HL-60/S4 treated with phorbol 12-myristate 13-acetate at 8.2 ng/mL for 4 days and 3 days (cell line): Measurements from ENCODE around the gene ATP2B1.

Experiments
- in situ Hi-C: fragments of 300-500 bp; cut with MboI; formaldehyde crosslinking; loops from 2 replicates; pipeline ENCODE4 v1.15.0; 2022; ENCODE audit warnings: low sequenced_read_pairs

Gene ATP2B1

DNA sequence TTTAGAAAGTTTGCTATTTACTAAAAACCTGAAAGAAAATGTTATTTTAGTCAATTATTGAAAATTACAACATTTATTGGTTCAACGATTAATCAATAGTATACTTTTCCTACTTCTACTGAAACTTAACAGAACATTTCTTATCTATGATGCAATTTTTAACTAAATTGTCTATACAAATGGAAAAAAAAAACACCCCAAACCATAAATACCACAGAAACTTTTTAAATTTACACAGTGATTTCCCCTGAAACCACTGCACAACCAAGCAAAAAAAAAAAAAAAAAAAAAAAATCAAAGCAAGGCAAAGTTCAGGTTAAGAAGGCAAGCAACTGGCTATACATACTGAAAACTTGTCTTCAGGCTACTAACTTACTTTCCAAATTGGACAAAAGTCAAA, 110.9 kb downstream of the ATP2B1 start:
- in situ Hi-C loops = no loop called here

DNA sequence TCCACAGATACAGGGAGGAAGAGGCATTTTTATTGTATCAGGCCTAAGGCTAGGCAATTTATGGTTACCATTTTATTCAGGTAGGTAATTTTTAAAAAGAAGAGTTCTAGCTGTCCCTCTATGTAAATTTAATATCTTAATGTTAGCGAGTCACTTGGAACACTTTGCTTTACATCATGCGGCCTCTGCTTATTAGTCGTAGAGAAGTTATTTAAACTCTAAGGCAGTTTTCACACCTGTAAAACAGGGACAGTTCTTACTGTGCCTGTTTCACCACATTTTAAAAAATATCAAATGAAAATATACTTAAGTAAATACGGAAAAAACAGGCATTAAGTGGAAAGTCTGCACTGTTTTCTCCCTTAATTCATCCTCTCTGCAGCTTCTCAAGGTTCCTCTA, 111.4 kb downstream of the ATP2B1 start:
- in situ Hi-C loops = no loop called here

DNA sequence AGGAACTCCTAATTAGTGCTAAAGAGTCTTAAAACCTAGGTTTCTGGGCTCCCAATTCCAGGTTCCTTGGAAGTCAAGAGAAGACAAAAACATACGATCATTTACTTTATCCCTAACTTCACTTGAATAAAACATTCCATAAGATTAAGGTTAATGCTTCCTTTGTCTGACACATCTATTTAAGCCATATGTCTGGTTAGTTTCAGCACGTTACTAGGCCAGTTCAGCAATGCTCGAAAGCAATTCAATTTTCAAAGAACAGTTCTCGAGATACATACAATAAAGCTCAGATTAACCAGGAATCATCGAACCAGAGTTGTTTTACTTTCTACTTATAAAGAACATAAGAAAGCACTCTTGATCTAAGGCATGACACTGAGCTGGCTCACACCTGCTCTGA, 114.8 kb downstream of the ATP2B1 start:
- in situ Hi-C loops = no loop called here

DNA sequence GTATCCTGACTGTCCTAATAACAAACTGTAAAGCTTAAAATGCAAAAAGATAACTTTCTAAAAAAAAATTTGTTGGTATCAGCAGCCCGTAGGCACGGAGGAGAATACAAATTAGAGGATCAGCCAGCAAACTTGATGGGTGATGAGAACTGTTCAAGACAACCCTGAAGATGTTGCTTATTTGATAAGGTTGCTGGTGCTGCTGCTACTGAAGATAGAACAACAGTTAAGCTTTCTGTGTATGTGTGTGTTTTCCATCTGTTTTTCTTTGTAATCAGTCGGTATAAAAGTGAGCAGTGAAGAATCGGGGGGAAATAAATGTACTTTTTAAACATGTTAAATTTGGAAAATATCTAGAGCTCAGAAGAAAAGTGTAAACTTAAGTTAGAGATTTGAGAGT, 115.4 kb downstream of the ATP2B1 start:
- in situ Hi-C loops = no loop called here

DNA sequence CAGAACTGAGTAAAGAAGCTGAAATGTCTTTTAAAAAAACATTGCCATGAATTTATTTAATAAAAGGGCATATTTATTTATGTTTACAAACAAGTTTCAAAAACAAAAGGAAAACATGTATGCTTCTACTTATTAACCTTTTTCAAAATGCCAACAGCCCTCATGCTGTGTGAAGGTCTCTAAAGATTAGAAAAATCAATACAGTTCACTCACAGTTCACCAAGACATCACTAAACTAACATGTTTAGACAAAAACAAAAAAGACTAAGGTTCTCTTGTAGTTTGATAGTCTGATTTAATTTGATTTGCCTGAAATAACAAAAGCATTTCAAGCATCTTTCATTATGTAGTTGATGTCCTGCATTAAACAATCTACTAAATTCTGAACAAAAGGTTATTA, 118.9 kb downstream of the ATP2B1 start:
- in situ Hi-C loops = no loop called here

DNA sequence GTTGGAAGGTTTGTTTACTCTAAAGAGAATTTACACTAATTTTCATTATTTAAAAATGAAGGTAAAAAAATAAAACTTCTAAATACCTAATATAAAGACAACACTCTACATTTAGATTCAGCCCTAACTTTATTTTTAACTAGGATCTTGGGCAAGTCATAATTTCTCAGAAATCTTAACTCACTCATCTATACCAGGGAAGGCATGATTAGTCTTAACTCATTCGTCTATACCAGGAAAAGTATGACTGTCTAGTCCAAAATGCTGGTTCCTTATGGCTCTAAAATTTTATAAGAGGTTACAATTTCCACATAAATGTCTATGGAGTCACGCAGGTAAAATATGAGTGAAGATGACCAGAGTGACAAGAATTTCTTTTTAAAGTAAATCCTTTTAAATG, 130.1 kb downstream of the ATP2B1 start:
- in situ Hi-C loops = no loop called here

DNA sequence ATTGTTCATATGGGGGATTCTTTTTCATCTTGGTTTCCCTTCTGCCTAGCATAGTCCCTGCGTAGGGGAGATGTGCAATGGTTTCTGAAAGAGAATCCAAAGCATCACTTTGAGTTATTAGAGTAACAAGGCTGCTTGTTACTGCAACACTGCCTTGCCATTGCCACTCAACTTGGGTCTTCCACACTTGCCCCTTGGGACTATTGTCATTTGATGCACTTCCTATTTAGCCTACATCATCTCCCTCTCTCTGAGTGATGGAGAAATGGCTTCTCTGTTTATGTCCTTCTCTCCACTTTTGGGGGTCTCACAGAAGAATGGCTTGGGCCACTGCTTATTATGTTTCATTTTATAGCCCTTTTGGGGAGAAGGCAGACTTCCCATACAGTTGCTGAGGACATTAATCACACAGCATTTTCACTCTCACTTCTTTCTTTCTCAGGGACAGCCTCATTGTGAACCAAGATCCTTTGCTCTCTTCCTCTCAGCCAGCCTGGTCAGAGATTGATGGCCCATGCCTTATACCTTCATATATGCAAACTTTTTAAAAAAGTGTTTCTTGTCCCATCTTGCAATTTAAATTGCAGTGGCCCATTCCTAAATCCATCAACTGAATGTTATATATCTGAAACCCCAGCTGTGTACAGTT, 131.9 kb downstream of the ATP2B1 start:
- in situ Hi-C loops = no loop called here

DNA sequence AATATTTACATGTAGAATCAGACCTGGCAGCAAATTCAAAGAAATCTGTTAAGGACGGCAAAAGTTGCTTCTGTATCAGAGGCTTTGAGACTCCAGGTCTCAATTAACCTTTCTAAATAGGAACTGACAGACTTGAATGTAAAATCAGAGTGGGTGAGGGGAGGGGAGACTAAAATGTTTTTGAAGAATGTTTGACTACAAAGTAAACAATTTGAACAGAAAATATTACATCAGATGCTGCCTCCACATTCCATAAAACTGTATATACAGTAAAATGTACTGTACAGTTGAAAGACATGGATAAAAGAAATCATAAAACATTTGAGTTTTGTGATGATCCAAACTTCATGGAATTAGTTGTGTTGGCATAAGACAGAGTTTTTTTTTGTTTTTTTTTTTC, 133.3 kb downstream of the ATP2B1 start:
- in situ Hi-C loops = no loop called here

DNA sequence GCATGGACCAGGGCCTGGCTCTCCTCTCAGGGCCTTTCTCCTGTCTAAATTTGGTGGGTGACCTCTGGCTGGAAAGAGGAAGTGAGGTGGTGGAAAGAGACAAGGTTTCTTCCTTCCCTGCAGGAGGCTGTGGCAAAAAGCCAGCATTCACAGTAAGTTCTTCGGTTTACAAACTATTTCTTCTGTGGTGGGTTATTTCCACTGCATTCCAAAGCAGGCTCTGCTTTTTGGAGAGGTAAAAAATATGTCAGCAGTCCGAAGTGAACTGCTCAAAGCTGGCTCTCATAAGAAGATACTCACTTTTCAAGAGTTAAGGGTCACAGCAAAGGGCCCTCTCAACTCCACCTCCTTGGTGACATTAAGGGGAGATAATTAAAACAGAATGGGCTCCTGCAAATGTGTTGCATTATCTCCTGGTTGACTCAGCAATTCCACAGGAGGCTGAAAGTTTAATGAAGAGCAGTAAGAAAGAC, 133.9 kb downstream of the ATP2B1 start:
- in situ Hi-C loops = no loop called here

DNA sequence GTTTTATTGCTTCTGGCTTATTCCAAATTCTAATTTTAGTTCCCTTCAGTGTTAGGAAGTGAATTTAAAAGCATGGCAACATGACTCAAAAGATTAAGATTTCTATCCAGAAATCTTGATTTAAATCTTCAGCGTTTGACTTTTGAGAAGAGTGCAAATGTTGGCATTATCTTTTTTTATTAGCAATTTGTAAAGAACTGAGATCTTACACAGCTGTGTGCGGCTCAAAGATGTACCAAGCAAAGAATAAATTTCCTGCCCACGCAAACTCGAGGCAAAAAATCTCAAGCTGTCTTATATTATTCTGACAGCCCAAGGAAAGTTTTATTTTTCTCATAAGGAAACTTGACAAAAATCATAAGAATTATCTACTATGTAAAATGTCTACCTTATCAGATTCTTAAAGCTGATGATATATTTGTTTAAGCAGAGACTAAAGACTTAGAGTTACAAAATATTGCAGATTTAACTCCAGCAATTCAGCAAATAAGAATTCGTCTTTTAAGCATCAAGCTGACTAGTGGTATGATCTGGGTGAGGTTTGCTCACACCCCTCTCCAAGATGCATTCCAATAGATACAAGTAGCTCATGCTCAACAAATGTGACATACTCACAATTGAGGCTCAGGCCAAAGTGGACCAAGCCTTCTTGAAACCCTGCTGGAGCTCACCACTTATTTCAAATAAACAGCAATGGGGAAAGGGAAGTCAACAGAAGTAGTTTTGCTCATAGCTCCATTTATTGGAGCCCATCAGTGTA, 135.4 kb downstream of the ATP2B1 start:
- in situ Hi-C loops = no loop called here

DNA sequence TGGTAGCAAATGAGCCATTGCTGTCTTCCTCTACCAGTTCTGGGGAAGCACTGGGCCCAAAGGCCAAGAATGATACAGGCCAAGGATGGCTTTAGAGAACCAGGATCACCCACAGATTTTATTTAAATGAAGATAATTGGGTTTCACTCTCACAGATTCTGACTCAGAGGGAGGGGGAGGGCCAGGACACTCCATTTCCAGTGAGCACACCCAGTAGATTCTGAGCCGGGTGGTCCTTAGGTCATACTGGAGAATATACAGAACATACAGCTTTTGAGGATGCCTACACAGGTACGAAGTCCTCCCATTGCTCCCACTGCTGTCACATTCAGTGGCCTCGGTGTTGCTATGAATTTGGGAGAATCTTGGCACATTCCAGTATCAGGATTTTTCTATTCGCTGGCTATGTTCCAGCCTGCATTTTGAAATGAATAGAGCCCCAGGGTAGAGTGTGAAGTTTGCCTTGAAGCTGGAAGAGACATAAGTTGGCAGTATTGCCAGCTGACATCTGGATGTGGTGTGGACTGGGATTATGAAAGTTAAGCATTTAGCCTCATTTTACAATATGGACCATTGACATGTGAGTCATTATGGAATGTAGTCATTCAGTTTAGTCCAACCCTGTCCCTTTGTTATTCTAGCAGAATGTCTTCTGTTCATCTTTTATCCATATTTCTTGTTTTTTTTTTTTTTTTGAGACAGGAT, 137.0 kb downstream of the ATP2B1 start:
- in situ Hi-C loops = no loop called here

DNA sequence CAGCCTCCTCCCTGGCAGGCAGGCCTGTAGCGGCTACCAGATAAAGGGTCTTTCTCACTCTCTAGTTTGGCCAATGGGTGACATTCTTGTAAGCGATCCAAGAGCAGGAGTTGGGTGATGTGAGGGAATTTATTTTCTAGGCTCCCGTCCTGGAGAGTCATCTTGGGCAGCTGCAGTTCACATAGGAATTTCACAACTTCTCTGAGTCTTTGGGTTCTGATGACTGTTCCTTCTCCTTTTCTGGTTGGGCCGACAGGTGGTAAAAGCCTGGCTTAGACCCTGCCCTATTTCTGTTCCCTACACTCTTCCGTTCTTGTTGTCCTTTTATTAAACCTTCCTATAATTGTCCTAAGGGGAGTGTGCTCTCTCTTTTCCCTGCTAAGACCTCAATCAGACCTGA, 140.2 kb downstream of the ATP2B1 start:
- in situ Hi-C loops = no loop called here

DNA sequence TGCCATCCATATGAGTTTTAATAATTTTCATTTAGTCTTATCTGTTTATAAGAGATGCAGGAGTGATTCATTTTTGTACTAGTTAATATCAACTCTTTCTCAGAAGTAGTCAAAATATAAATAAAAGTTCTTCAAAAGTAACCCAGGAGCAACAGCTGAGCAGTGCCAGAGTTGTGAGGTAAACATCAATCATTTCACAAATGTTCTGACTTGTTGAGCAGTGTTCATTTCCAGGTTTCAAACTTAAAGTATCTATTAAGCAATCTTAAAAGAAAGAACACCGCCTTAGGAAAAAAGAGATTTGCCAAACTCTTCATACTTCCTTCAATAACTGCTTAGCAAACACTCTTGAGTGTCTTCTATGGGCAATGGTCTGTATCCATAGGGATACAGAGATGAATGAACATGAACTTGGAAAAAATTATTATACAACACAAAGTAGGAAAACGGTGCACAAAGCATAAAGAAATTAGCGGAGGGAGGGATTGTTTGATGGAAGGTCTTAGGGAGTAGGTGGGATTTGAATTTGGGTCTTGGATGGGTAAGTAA, 140.9 kb downstream of the ATP2B1 start:
- in situ Hi-C loops = no loop called here

DNA sequence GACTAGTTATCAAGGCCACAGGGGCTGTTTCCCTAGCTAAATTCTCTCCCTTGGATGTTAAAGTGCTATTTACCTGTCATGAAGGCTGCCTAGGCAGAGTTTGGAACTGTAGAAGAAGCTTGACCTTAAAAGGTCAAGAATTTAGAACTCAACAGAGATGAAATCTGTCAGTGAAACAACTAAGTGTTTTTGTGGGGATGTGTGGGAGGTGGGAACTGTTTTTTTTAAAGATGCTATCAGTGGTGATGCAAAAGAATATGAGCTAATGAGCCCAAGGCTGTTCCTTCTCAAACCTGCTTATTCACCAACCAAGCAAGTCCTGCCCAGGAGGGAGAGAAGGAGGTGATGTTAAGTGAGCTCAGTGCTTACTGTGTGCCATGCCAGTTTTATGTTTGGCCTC, 142.0 kb downstream of the ATP2B1 start:
- in situ Hi-C loops = no loop called here

DNA sequence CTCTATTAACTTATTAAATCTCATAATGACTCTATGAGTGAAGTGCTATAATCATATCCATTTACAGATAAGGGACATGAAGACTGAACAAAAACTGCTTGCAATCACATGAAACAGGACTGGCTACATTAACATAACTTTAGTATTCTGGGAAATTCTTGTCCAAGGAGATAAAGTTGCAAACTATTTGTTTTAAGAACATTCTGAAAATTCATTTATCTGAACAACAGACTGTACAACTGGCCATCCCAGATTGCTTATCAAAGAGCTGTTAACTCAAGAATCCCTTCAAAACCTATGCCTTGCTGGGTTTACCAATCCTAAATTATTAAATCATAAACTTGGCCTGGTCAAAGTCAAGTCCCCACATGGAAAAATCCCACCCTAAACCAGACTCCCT, 143.6 kb downstream of the ATP2B1 start:
- in situ Hi-C loops = no loop called here

DNA sequence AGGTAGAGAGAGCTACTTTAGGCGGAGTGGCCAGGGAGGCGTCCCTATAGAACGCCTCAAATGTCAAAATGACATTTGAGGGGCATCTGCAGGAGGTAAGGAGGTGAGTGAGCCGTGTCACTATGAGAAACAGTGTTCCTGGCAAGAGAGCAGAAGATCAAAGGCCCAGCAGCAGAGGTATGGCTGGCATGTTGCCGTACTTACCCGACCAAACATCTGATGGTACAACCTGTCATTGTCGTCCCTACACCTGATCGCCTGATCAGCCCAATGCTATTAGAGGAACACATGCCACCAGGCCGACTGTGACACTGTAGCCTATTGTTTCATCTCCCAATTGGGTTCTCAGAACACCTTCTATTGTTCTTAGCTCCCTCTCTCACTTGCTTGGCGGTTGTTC, 148.9 kb downstream of the ATP2B1 start:
- in situ Hi-C loops = no loop called here

DNA sequence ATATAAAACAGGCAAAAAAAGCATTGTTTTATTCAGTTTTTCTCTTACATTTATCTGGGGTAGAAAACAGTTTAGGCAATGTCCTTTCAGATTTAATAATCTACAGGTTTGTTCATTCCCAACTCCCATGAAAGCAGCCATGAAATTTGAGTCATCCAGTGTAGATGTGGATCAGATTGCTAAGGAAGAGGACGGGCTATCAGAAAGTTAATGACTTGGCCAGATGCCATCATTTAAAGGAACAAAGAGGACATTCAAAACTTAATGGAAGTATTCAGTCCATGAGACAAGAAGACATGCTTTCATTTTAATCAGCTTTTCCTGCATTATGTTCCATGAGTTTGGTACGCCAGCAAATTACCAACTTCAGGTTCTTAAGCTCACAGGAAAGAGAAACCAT, 151.7 kb downstream of the ATP2B1 start:
- in situ Hi-C loops = no loop called here

DNA sequence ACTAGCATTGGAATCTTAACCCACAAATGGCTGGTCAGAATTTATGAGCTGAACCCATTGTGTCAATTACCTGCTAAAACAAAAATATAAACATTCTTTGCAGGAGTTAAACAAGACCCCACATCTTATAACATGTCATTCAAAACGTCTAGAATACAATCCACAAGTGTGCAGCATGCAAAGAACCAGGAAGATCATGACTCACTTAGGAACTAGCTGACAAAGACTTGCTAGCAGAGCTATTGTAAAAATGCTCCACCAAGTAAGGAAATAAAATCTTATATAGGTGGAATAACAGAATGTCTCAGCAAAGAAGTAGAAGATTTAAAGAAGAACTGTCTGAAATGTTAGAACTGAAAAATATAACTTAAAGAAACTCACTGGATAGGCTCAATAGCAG, 156.3 kb downstream of the ATP2B1 start:
- in situ Hi-C loops = no loop called here

DNA sequence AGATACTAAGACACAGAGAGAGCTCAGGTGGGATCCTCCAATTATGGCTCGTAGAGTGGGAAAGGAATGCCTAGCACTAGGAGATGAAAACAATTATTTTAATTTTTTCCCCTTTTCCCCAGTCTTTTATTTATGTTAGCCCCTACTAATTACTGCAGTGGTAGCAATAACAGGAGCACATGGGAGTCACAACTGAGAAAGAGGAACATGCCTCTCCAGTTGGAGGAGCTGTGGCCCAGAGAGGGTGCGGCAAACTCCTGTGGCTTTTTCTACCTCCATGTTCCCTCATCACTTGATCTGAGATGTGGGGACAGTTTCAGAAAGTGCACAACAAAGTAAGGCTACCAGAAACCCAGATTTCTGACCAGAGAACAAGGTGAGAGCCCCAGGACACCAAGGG, 156.9 kb downstream of the ATP2B1 start:
- in situ Hi-C loops = no loop called here

DNA sequence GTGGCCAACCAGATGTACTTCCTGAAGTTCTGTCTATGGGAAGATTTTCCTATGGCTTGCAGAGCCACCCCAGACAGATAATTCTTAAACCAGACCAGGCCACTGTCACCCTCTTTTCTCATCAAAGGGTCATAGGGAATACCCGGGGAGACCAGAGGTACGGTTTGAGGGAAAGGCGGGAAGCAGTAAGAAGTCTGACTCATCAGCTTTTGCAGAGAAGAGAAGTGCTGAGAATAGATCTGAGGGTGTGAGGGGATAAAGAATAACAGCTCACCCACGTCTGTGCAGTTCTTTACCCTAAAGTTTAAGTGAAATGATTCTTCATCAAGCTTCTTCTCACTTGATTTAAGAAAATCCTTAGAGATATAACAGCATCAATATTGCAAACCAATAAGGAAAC, 161.5 kb downstream of the ATP2B1 start:
- in situ Hi-C loops = no loop called here

DNA sequence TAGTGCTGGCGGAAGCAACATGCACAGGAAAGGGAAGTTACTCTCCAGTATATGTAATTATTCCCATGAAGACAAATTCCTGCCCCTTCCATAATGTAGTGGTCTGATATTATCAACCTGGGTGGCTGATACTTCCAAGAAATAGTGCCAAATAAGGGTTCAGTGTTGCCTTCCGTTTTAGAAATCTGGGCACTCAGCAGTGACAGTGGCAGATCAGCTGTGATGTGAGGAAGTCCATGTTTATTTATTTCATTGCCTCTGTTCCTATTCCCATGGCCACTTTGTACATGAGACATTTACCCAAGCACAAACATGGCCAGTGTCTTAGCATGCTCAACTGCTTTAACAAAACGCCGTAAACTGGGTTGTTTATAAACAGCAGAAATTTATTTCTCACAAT, 162.5 kb downstream of the ATP2B1 start:
- in situ Hi-C loops = no loop called here

DNA sequence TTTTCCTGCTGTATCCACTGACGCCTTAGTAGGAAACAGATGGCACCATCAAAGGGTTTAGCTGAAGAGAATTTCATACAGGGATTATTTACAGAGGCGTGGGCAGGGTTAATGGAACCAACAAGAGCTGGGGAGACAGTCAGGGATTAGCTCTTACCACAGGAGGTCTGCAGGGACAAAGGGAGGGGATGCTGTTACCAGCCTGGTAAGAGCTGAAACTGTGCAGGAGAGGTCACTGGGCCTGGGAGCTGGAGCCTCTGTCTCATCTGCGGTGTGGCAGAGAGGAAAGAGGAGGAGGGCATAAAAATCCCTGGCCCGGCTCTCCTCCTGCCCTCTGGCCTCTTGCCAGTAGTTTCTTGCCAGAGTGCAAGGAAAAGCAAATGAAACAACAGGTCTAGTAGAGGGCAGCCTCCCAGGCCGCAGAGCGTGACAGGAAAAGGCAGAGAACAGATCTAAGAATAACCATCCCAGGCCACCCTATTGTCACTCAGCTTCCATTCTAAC, 163.9 kb downstream of the ATP2B1 start:
- in situ Hi-C loops = no loop called here
